ENCODE measurements around the gene TMEM217.
"Not testable (repeated sequence)": the region's sequence is repeated elsewhere in the genome, so short reads cannot be mapped to it uniquely, and the experiment has no call there.

The TMEM217 gene

DNA sequence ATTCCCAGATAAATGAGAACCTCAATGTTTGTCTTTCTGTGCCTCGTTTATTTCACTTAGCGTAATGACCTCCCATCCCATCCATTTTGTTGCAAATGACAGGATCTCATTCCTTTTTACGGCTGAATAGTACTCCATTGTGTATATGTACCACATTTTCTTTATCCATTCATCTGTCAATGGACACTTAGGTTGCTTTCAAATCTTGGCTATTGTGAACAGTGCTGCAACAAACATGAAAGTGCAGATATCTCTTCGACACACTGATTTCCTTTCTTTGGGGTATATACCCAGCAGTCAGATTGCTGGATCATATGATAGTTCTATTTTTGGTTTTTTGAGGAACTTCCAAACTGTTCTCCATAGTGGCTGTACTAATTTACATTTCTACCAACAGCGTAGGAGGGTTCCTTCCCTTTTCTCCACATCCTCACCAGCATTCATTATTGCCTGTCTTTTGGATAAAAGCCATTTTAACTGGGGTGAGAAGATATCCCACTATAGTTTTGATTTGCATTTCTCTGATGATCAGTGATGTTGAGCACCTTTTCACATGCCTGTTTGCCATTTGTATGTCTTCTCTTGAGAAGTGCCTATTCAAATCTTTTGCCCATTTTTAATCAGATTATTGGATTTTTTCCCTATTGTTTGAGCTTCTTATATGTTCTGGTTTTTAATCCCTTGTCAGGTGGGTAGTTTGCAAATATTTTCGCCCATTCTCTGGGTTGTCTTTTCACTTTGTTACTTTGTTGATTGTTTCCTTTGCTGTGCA, 71.8 kb downstream of the TMEM217 start:
- not testable (repeated sequence) for DNase-seq (ENCODE audit: low read depth, low spot score)

DNA sequence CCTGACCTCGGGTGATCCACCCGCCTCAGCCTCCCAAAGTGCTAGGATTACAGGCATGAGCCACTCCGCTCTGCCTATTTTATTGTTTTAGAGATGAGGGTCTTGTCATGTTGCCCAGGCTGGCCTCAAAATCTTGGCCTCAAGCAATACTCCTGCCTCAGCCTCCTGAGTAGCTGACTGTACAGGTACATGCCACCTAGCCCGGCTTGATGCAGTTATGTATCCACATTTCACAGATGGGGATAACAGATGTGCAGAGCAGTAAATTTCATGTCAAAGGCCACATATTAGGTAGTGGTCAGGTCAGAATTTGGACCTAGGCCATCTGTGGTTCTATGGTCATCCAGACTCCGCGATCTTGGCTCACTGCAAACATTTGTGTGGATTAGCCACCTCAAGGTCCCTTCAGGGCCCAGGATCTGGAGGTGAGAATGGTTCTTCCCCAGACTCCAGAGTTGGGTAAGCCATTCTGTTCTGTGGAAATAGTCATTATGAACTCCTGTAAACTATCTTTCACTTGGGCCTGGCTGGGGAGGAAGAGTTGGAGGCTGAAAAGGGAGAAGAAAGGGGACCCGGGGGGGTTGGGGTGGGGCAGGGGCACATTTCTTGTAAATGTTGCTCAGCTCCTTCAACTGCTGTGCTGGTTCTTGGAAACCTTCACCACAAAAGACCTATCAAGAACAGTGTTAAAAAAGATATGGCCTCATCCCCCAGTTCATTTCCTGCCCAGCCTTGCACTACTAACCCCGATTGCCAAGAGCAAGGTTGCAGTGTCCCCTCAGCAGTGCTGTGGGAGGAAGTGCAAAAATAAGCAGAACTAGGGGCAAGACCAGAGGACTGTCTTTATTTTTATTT, 75.0 kb downstream of the TMEM217 start:
- no peak for DNase-seq (ENCODE audit: low read depth, low spot score)

DNA sequence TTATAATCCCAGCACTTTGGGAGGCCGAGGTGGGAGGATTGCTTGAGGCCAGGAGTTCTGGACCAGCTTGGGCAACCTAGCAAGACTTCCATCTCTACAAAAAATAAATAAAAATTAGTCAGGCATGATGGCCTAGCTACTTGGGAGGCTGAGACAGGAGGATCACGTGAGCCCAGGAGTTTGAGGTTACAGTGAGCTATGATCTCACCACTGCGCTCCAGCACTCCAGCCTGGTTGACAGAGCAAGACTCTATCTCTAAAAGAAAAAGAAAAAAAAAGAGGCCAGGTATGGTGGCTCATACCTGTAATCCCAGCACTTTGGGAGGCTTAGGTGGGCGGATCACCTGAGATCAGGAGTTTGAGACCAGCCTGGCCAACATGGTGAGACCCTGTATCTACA, 77.3 kb downstream of the TMEM217 start:
- not testable (repeated sequence) for DNase-seq (ENCODE audit: low read depth, low spot score)

DNA sequence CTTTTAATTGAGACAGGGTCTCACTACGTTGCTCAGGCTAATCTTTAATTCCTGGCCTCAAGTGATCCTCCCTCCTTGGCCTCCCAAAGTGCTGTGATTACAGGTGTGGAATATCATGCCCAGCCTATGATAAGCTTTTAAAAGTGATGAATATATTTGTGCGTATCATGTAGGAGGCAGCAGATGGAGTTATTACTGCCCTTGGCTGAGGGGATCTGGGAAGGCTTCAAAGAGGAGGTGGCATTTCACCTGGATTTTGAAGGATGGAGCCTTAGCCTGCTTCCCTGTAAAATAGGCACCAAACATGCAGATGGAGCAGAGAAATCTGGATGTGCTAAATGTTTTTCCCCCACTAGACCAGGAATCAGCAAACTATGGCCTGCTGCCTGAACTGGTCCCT, 77.9 kb downstream of the TMEM217 start:
- DNase-seq (ENCODE audit: low read depth, low spot score): no peak

DNA sequence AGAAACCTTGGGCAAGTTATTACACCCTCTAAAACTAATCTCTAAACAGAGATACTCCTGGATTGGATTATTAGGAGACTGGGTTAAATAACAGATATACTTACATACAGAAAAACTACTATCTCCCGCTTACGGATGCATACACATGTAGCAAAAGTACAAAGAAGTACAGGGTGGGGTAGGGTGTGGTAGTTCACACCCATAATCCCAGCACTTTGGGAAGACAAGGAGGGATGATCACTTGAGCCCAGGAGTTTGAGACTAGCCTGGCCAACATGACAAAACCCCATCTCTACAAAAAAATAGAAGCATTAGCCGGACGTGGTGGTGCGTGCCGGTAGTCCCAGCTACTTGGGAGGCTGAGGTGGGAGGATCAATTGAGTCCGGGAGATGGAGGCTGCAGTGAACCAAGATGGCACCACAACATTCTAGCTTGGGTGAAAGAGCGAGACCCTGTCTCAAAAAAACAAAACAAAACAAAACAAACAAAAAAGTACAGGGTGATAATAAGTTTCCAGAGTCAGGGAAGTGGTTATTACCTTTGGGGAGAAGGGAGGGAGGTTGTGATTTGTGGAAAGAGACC, 79.9 kb downstream of the TMEM217 start:
- DNase-seq (ENCODE audit: low read depth, low spot score): no peak

DNA sequence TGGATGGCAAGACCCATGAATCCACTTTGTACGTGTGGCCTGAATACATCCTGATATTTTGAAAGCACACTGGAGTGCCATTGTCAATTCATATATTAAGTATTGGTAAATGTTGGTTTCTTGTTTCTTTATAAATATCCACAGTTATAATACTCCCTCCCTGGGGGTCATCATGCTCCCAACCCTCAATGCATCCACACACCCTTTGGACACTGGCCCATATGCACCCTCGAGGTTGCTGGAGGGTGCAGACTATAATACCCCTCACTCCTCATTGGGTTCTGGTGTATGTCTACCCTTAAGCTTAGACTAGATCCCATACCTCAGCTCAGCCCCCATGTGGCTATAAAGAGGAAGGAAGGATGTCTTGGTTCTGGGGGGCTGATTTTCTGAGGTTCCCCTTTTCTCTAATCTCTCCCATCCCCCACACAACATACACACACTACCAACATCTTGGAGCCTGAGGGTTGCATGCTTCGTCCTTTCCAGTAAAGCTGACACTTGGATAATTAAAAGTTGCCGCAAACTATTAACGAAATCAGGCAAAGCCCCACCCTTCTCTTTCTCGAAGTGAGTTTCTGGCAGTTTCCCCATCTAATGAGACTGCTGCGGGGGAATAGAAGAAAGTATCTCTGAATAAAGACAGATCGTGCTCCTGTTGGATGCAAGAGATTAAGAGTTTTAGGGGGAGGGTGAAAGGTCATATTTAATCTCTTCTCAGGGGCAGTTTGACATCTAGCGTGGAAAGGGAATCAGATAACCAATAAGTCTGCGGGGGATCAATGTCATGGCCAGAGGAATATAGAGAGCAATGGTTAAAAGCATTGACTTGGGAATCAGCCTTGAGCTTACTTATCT, 80.6 kb downstream of the TMEM217 start:
- no peak for DNase-seq (ENCODE audit: low read depth, low spot score)

DNA sequence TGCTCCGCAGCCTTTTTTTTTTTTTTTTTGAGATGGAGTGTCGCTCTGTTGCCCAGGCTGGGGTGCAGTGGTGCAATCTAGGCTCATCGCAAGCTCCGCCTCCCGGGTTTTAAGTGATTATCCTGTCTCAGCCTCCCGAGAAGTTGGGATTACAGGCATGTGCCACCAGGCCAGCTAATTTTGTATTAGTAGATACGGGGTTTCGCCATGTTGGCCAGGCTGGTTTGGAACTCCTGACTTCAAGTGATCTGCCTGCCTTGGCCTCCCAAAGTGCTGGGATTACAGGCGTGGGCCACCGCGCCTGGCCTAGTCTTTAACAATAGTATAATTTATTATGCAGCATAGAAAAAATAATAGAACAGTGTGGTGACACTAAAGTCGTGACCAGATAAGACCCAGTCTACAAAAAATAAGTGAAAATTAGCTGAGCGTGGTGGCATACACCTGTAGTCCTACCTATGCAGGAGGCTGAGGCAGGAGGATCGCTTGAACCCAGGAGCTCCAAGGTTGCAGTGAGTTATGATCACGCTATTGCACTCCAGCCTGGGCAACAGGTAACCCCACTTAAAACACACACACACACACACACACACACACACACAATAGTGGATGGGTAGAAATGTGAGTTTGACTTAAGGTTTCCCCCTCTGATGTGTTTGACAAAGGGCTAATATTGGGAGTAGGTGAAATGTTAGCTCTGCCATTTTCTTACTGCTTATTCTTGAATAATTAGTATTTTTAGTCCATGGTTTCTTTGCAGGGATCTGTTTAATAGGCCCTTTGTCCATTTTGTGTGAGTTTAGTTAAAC, 81.5 kb downstream of the TMEM217 start:
- DNase-seq (ENCODE audit: low read depth, low spot score): no peak

DNA sequence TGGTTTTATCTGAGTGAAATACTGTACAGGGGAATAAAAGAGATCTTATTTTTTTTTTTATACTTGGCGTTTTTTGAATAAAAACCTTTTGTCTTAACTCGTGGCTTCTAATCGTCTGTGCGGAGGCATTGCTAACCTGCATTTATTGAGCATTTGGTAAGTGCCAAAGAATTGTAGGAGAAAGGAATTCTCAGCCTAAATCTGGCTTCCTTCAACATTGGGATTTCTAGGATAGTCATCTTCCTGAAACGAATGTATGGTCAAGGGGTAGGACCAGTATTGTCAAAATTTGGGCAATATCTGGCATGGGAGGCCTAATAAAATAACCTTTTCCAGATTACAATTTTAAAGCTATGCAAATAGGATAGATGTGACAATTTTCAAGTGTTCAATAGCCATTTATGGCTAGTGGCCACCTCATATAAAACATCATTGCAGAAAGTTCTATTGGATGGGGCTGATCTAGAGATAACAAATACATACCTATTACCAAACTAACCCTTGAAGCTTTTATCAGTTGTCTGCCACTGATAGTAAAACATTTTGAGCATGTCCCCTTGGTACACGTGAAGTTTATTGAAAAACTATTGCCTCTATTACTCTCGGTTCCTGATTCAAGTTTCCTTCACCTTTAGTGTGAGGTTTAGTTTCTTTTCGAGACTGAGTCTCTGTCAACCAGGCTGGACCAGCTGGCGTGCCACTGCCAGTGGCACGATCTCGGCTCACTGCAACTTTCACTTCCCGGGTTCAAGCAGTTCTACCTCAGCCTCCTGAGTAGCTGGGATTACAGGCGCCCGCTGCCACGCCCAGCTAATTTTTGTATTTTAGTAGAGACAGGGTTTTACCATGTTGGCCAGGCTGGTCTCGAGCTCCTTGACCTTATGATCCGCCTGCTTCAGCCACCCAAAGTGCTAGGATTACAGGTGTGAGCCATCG, 82.3 kb downstream of the TMEM217 start:
- DNase-seq (ENCODE audit: low read depth, low spot score): no peak

DNA sequence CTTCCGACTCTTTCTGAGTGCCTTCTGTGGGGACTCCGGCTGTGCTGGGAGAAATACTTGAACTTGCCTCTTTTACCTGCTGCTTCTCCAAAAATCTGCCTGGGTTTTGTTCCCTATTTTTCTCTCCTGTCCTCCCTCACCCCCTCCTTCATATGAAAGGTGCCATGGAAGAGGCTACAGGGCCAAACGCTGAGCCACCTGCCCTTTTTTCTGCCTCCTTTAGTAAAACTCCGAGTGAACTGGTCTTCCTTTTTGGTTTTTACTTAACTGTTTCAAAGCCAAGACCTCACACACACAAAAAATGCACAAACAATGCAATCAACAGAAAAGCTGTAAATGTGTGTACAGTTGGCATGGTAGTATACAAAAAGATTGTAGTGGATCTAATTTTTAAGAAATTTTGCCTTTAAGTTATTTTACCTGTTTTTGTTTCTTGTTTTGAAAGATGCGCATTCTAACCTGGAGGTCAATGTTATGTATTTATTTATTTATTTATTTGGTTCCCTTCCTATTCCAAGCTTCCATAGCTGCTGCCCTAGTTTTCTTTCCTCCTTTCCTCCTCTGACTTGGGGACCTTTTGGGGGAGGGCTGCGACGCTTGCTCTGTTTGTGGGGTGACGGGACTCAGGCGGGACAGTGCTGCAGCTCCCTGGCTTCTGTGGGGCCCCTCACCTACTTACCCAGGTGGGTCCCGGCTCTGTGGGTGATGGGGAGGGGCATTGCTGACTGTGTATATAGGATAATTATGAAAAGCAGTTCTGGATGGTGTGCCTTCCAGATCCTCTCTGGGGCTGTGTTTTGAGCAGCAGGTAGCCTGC, 83.2 kb downstream of the TMEM217 start:
- no peak for DNase-seq (ENCODE audit: low read depth, low spot score)

DNA sequence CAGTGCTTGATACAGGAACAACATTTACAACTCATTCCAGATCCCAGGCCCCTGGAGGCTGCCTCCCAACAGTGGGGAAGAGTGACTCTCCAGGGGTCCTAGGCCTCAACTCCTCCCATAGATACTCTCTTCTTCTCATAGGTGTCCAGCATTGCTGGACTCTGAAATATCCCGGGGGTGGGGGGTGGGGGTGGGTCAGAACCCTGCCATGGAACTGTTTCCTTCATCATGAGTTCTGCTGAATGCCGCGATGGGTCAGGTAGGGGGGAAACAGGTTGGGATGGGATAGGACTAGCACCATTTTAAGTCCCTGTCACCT, 83.8 kb downstream of the TMEM217 start:
- DNase-seq (ENCODE audit: low read depth, low spot score): no peak

DNA sequence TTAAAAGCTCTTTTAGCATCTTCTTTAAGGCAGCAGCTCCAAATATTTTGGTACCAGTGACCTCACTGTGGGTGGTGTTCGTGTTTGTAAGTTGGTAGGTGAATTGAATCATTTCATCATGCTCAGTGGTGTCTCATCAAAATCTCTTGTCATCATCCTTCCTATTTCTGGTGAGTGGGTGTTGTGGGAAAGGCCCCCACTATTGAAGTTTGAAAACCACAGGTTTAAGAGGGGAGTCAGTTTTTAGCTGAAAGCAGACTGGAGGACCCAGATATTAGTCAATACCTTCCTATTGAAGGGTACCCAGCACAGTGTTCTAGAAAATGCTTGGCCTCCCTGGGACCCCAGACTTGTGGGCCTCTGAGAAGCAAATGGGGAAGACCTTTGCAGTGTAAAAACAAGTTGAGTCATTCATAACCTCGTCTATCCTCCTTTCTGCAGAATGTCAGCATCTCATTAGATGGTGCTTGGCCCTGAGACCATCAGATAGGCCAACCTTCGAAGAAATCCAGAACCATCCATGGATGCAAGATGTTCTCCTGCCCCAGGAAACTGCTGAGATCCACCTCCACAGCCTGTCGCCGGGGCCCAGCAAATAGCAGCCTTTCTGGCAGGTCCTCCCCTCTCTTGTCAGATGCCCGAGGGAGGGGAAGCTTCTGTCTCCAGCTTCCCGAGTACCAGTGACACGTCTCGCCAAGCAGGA, 84.3 kb downstream of the TMEM217 start:
- peak; percentile 38 for DNase-seq (ENCODE audit: low read depth, low spot score)

DNA sequence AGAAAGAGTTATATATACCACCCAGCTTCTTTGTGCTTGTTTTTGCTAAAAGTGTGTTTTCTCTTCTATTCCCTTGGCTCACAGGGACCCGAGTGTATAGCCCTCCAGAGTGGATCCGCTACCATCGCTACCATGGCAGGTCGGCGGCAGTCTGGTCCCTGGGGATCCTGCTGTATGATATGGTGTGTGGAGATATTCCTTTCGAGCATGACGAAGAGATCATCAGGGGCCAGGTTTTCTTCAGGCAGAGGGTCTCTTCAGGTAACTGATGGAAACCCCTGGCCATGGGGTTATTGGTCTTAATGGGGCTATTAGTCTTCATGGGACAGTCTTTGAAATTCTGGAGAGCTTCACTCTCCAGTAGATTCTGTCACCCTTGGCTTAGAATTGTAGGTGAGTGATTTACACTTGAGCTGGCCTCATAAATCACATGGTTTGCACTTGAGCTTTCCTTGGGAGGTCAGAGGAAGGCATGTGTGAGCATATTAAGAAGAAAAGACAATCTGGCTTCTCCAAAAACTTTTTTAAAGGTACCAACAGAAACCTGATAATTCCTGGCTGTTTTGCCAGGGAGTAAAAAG, 84.9 kb downstream of the TMEM217 start:
- DNase-seq (ENCODE audit: low read depth, low spot score): no peak

DNA sequence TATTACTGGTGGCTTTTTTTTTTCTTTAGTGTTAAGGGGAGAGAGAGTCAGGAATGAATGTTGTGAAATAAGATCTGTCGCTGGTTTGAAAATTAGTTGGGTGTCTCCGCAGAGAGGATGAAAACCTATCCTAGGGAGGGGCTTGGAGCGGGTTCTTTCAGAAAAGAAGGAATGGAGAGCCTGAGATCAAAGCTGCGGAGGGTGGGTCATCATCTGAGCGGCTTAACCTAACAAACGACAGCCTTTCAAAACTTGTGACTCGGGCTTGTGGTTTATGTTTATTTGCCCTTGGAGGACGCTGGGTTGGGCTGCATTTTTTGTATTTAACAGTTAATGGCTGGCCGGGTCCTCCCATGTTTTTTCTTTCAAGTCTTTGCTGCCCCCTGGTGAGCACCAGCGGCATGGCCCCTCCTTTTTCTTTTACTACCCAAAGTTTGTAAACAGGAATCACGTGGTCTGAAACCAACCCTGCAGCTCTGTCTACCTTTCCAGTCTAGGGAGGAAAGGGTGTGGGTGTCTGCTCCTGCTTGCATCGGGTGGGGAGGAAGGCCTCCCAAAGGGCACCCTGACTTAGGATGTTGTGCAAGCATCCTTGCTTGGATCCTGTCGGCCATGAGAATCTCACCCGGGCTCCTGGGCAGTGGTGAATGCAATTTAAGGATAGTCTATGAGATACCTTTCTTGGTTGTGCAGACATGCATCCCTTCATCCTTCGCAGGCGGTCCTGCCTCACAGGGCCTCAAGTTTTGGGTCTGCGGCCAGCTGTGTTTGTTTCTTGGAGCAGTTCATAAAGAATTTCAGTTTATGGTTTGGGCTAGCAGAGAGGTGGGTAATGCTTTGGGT, 85.8 kb downstream of the TMEM217 start:
- peak; percentile 89 for DNase-seq (ENCODE audit: low read depth, low spot score)

DNA sequence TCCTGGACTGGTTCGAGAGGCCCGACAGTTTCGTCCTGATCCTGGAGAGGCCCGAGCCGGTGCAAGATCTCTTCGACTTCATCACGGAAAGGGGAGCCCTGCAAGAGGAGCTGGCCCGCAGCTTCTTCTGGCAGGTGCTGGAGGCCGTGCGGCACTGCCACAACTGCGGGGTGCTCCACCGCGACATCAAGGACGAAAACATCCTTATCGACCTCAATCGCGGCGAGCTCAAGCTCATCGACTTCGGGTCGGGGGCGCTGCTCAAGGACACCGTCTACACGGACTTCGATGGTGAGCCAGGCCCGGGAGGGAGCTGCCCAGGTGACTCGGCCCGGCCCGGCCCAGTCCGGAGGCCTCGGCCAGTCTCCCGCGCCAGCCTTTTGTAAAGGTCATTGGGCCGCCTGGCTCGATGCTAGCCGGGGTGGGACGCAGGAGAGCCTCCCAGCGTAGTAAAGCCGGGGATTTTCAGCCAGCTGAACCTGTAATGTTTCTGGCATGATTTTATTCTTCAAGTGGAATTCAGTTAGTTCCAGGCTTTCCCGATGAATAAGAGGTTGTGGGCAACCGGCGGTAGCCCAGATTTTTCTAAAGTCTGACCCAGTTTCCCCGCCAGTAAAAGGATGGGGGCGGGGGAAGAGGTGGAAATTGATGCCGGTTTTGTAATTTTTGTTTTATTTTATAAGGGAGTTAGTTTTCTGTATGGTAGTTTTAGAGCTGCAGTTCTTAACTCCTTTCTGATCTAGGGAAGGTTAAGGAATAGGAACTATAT, 86.6 kb downstream of the TMEM217 start:
- no peak for DNase-seq (ENCODE audit: low read depth, low spot score)

DNA sequence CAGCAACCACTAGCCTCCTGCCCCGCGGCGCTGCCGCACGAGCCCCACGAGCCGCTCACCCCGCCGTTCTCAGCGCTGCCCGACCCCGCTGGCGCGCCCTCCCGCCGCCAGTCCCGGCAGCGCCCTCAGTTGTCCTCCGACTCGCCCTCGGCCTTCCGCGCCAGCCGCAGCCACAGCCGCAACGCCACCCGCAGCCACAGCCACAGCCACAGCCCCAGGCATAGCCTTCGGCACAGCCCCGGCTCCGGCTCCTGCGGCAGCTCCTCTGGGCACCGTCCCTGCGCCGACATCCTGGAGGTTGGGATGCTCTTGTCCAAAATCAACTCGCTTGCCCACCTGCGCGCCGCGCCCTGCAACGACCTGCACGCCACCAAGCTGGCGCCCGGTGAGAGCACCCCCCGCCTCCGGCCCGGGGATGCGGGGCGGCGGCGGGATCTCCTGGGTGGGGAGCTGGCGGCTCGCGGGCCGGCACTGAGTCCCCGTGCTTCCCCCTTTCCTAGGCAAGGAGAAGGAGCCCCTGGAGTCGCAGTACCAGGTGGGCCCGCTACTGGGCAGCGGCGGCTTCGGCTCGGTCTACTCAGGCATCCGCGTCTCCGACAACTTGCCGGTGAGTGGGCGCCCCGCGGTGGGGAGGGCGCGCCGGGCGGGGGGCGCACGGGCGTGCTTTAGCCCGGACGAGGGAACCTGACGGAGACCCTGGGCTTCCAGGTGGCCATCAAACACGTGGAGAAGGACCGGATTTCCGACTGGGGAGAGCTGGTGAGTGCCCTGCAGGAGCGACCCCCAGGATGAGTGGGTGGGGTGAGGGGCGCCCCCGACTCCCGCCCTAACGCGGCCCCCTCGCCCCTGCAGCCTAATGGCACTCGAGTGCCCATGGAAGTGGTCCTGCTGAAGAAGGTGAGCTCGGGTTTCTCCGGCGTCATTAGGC, 87.4 kb downstream of the TMEM217 start:
- DNase-seq (ENCODE audit: low read depth, low spot score): no peak

Data from activated CD4-positive, CD25-positive, alpha-beta regulatory T cell treated with anti-CD3 and anti-CD28 coated beads, Interleukin-2, amount 50 U/mL, for 16 hours (primary cell).